GM21717 (cell line): ENCODE measurements around the gene DOC2A.

ENCODE experiments used
- ATAC-seq: cut with Tn5 transposase; IDR thresholded peaks from one replicate; pipeline ENCODE4 v1.9.1; 2021; ENCODE audit warnings: mild to moderate bottlenecking, moderate library complexity; ENCODE audit not compliant: unreplicated experiment

Gene DOC2A

GRCh38 chr16:29990034-29990433 is 20.8 kb downstream of the DOC2A start:
- no peak for ATAC-seq

- ATAC-seq = no peak
Measured at GRCh38 chr16:29989111-29989858, 21.5 kb downstream of the DOC2A start.

- ATAC-seq = no peak
Measured at GRCh38 chr16:29988346-29989075, 22.3 kb downstream of the DOC2A start.

DNA sequence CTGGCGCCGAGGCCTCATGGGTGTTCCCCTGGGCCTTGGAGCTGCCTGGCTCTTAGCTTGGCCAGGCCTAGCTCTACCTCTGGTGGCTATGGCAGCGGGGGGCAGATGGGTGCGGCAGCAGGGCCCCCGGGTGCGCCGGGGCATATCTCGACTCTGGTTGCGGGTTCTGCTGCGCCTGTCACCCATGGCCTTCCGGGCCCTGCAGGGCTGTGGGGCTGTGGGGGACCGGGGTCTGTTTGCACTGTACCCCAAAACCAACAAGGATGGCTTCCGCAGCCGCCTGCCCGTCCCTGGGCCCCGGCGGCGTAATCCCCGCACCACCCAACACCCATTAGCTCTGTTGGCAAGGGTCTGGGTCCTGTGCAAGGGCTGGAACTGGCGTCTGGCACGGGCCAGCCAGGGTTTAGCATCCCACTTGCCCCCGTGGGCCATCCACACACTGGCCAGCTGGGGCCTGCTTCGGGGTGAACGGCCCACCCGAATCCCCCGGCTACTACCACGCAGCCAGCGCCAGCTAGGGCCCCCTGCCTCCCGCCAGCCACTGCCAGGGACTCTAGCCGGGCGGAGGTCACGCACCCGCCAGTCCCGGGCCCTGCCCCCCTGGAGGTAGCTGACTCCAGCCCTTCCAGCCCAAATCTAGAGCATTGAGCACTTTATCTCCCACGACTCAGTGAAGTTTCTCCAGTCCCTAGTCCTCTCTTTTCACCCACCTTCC is 23.3 kb downstream of the DOC2A start:
- ATAC-seq = no peak

DNA sequence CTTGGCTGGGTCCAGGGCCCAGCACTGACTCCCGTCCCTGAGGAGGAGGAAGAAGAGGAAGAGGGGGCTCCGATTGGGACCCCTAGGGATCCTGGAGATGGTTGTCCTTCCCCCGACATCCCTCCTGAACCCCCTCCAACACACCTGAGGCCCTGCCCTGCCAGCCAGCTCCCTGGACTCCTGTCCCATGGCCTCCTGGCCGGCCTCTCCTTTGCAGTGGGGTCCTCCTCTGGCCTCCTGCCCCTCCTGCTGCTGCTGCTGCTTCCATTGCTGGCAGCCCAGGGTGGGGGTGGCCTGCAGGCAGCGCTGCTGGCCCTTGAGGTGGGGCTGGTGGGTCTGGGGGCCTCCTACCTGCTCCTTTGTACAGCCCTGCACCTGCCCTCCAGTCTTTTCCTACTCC is 23.9 kb downstream of the DOC2A start:
- ATAC-seq = no peak

DNA sequence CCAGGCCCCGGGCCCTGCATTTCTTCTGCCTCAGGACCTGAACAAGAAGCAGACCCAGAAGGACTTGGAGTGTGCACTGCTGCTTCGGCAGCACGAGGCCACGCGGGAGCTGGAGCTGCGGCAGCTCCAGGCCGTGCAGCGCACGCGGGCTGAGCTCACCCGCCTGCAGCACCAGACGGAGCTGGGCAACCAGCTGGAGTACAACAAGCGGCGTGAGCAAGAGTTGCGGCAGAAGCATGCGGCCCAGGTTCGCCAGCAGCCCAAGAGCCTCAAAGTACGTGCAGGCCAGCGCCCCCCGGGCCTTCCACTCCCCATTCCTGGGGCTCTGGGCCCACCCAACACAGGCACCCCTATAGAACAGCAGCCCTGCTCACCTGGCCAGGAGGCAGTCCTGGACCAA is 24.6 kb downstream of the DOC2A start:
- no peak for ATAC-seq

GRCh38 chr16:29985271-29985811 is 25.5 kb downstream of the DOC2A start:
- no peak for ATAC-seq

GRCh38 chr16:29984764-29985147 is 26.1 kb downstream of the DOC2A start:
- ATAC-seq = no peak

GRCh38 chr16:29984137-29984763 is 26.6 kb downstream of the DOC2A start:
- ATAC-seq = no peak

DNA sequence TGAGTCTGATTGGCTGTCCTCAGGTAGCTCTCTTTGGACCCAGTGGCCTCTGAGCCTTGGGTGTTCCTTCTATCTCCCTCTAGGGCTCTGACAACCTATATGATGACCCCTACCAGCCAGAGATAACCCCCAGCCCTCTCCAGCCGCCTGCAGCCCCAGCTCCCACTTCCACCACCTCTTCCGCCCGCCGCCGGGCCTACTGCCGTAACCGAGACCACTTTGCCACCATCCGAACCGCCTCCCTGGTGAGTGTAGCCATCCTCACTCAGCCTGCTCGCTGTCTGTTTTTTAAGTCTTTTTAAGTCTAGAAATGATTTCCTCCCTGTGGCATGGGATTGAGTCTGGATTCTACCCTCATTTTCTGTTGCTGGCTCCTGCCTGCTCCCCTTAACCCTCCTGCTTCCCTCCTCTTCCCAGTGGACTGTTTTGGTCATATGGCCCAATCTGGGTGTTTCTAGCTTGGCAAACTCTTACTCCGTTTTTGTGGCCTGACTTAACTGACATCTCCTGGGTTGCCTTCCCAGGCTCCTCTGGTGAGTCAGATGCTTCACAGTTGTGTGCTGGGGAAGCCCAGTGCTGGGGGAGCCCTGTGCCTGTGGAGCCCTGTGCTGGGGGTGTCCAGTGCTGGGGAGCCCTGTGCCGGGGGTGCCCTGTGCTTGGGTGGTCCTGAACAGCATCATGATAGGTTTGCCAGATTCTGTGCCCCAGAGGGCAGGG is 27.2 kb downstream of the DOC2A start:
- ATAC-seq = no peak

DNA sequence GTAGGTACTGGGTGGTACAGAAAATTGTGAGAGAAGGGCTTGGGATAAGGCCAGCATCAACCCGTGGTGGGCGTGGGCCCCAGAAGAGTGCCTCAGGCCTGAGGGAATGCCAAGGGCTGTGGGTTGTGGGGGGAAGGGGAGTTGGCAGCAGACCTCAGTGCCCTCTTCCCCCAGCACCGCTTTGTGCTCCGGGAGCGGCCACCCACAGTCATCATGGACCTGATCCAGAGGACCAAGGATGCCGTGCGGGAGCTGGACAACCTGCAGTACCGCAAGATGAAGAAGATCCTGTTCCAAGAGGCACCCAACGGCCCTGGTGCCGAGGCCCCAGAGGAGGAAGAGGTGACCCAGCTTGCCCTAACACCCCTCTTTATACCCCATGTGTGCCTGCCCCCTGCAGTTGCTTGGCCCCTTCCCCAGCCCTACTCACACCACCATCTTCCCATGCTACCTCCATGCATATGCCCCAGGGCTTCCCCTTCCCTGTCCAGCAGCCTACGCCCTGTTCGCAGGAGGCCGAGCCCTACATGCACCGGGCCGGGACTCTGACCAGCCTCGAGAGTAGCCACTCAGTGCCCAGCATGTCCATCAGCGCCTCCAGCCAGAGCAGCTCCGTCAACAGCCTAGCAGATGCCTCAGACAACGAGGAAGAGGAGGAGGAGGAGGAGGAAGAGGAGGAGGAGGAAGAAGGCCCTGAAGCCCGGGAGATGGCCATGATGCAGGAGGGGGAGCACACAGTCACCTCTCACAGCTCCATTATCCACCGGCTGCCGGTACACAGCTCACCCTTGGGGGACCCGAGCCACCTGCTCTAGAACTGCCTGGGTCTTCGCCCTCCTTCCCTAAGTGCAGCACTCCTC is 28.0 kb downstream of the DOC2A start:
- no peak for ATAC-seq

GRCh38 chr16:29978564-29979270 is 32.1 kb downstream of the DOC2A start:
- no peak for ATAC-seq

GRCh38 chr16:29978081-29978480 is 32.7 kb downstream of the DOC2A start:
- ATAC-seq = no peak

DNA sequence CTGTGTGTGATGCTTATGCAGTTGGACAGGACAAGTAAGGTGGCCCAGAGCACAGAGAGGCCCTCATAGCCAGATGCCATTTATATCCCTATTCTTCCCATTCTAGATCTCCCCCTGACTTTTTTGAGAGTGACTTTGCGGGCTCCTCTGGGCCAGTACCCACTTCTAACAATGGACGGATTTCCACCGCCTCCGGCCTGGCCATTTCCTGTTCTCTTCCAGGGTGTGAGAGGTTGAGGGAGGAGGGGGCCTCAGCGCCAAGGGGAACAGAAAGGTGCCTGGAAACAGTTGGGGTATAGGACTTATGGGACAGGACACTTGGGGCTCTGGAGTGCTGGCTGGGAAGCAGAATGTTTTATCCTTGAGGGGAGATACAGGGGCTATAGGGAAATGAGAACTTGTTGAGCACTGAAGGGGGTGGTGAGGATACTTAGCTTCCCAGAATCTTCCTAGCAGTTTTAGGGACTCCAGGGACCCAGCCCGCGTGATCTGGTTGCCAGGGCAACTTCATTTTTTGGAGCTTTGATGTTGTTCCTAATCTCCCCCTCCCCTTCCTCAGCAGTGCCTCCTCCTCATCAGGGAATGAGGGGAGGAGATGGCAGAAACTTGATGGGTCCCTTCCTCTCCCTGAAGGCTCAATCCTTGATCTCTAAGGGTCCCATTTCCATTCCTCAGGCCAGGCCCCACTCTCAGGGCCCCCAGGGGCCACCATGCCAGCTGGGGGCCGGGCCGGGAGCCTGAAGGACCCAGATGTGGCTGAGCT is 33.6 kb downstream of the DOC2A start:
- ATAC-seq = no peak

DNA sequence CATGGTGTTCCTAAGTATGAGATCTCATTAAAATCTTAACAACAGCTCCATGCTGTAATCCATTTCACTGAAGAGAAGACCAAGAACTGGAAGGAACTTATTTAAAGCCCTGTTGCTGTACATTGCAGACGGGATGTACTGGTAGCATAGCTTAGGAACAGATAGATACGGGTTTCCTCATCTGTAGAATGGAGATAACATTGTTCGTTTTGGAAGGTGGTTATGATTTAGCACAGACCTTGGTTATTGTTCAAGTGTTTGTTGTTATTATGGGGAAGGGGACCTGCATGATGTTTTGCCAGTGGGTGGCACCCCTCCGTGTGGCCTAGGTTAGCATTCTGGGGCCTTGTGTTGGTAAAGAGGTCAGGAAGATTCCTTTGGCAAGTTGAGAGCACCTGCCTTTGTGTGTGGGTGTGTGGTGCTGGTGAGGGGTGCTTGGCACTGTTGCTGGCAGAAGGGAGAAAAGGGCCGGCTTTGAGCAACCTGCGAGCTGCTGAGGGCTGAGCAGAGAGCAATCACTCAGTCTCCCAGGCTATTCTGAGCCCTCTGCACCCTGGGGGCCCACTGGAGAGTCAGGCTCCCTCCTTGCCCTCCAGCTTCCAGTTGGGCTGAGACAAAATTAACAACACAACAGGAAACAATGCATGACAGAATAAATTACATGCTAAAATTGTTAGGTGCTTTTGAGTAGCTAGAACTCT is 34.9 kb downstream of the DOC2A start:
- ATAC-seq = no peak

GRCh38 chr16:29975134-29975538 is 35.7 kb downstream of the DOC2A start:
- ATAC-seq = no peak

GRCh38 chr16:29974291-29975133 is 36.3 kb downstream of the DOC2A start:
- no peak for ATAC-seq
